ENCODE data around the gene ATG2A.
"Not testable (repeated sequence)": the region's sequence is repeated elsewhere in the genome, so short reads cannot be mapped to it uniquely, and the experiment has no call there.

ATG2A gene

GRCh38 chr11:64850979-64851567, 65.9 kb downstream of the ATG2A start:
- H3K27me3 ChIP-seq (ENCODE audit: control insufficient read depth in 2 of 2, insufficient read depth in 2 of 2, low read length in 2 of 2): no peaks in the 10 kb centered on the region
- peaks cover 67 to 78% of the 10 kb centered on the region in 2 donors for H3K4me1 ChIP-seq (ENCODE audit: control insufficient read depth in 2 of 2, insufficient read depth in 2 of 2, low read length in 2 of 2)
- peak overlapping the region; percentile 67 to 77 for H3K27ac ChIP-seq (ENCODE audit: low read depth in 2 of 2, low read length in 2 of 2)
- H3K4me3 ChIP-seq (ENCODE audit: low read length in 2 of 2): no peak overlapping the region
- H3K9ac ChIP-seq (ENCODE audit: low read depth in 1 of 2, low read length in 2 of 2): peak overlapping the region; percentile 3 to 47
- peaks cover 19 to 20% of the 10 kb centered on the region in 2 donors for H3K36me3 ChIP-seq (ENCODE audit: control insufficient read depth in 2 of 2, insufficient read depth in 2 of 2, low read length in 2 of 2)
- no peaks in the 10 kb centered on the region for H3K9me3 ChIP-seq (ENCODE audit: control insufficient read depth in 2 of 2, low read length in 2 of 2)

GRCh38 chr11:64849598-64850356, 67.2 kb downstream of the ATG2A start:
- peak overlapping the region in 1 of 2 donors; percentile 80 for H3K27ac ChIP-seq (ENCODE audit: low read depth in 2 of 2, low read length in 2 of 2)
- H3K27me3 ChIP-seq (ENCODE audit: control insufficient read depth in 2 of 2, insufficient read depth in 2 of 2, low read length in 2 of 2): no peaks in the 10 kb centered on the region
- H3K9ac ChIP-seq (ENCODE audit: low read depth in 1 of 2, low read length in 2 of 2): no peak overlapping the region
- peaks cover 59 to 71% of the 10 kb centered on the region in 2 donors for H3K4me1 ChIP-seq (ENCODE audit: control insufficient read depth in 2 of 2, insufficient read depth in 2 of 2, low read length in 2 of 2)
- no peaks in the 10 kb centered on the region for H3K9me3 ChIP-seq (ENCODE audit: control insufficient read depth in 2 of 2, low read length in 2 of 2)
- peaks cover 15 to 19% of the 10 kb centered on the region in 2 donors for H3K36me3 ChIP-seq (ENCODE audit: control insufficient read depth in 2 of 2, insufficient read depth in 2 of 2, low read length in 2 of 2)
- H3K4me3 ChIP-seq (ENCODE audit: low read length in 2 of 2): no peak overlapping the region

GRCh38 chr11:64848826-64849597, 68.0 kb downstream of the ATG2A start:
- Histone ChIP-seq H3K36me3 (ENCODE audit: control insufficient read depth in 2 of 2, insufficient read depth in 2 of 2, low read length in 2 of 2) (peaks cover 7 to 12% of the 10 kb centered on the region in 2 donors), H3K4me3 (ENCODE audit: low read length in 2 of 2) (no peak overlapping the region), H3K4me1 (ENCODE audit: control insufficient read depth in 2 of 2, insufficient read depth in 2 of 2, low read length in 2 of 2) (peaks cover 52 to 64% of the 10 kb centered on the region in 2 donors), H3K9me3 (ENCODE audit: control insufficient read depth in 2 of 2, low read length in 2 of 2) (no peaks in the 10 kb centered on the region), H3K27ac (ENCODE audit: low read depth in 2 of 2, low read length in 2 of 2) (peak overlapping the region; percentile 80 to 87), H3K27me3 (ENCODE audit: control insufficient read depth in 2 of 2, insufficient read depth in 2 of 2, low read length in 2 of 2) (no peaks in the 10 kb centered on the region), H3K9ac (ENCODE audit: low read depth in 1 of 2, low read length in 2 of 2) (peak overlapping the region; percentile 32 to 41)

GRCh38 chr11:64848214-64848825, 68.7 kb downstream of the ATG2A start:
- Histone ChIP-seq H3K27me3 (ENCODE audit: control insufficient read depth in 2 of 2, insufficient read depth in 2 of 2, low read length in 2 of 2) (no peaks in the 10 kb centered on the region), H3K4me1 (ENCODE audit: control insufficient read depth in 2 of 2, insufficient read depth in 2 of 2, low read length in 2 of 2) (peaks cover 47 to 58% of the 10 kb centered on the region in 2 donors), H3K9ac (ENCODE audit: low read depth in 1 of 2, low read length in 2 of 2) (peak overlapping the region; percentile 4 to 41), H3K27ac (ENCODE audit: low read depth in 2 of 2, low read length in 2 of 2) (peak overlapping the region; percentile 80 to 87), H3K9me3 (ENCODE audit: control insufficient read depth in 2 of 2, low read length in 2 of 2) (no peaks in the 10 kb centered on the region), H3K36me3 (ENCODE audit: control insufficient read depth in 2 of 2, insufficient read depth in 2 of 2, low read length in 2 of 2) (peaks cover under 1 to 7% of the 10 kb centered on the region in 2 donors), H3K4me3 (ENCODE audit: low read length in 2 of 2) (peak overlapping the region in 1 of 2 donors; percentile 2)

DNA sequence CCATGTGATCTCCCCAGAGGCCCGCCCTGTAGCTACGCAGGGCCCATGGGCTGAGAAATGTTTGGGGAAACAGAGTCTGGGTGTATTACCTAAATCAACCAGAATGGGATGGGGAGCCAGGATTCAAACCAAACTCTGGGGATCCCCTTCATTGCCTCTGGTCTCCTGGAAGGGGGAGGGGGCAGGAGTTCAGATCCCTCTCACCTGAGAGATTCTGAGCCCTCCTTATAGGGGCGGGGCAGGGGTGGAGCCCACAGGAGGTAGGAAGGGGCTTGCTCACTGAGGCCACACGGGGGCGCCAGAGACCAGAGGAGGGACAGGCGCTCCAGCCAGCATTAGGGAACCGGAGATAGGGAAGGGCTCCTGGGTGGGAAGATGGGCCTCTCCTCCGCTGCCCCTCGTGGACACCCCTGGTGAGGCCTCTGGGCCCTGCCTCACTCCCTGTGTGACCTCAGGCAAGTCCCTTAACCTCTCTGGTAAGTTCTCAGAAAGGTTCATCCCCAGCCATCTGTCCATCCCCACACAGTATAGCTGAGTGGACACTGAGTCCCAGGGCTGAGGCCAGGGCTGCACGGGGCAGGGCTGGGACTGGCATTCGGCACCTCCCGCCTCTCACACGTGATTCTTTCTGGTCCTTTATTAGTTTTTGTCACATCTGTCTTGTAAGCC, 69.9 kb downstream of the ATG2A start:
- peak overlapping the region; percentile 33 to 49 for H3K4me3 ChIP-seq (ENCODE audit: low read length in 2 of 2)
- H3K4me1 ChIP-seq (ENCODE audit: control insufficient read depth in 2 of 2, insufficient read depth in 2 of 2, low read length in 2 of 2): peaks cover 43 to 59% of the 10 kb centered on the region in 2 donors
- H3K9ac ChIP-seq (ENCODE audit: low read depth in 1 of 2, low read length in 2 of 2): peak overlapping the region; percentile 61 to 65
- no peaks in the 10 kb centered on the region for H3K36me3 ChIP-seq (ENCODE audit: control insufficient read depth in 2 of 2, insufficient read depth in 2 of 2, low read length in 2 of 2)
- no peaks in the 10 kb centered on the region for H3K9me3 ChIP-seq (ENCODE audit: control insufficient read depth in 2 of 2, low read length in 2 of 2)
- no peaks in the 10 kb centered on the region for H3K27me3 ChIP-seq (ENCODE audit: control insufficient read depth in 2 of 2, insufficient read depth in 2 of 2, low read length in 2 of 2)
- peak overlapping the region; percentile 43 to 53 for H3K27ac ChIP-seq (ENCODE audit: low read depth in 2 of 2, low read length in 2 of 2)

DNA sequence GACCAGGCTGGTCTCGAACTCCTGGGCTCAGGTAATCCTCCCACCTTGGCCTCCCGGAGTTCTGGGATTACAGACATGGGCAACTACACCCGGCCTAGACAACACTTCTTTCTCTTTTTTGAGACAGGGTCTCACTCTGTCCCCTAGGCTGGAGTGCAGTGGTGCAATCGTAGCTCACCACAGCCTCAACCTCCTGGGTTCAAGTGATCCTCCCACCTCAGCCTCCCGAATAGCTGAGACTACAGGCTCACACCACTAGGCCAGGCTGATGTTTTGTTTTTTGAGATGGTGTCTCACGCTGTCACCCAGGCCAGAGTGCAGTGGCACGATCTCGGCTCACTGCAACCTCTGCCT, 71.3 kb downstream of the ATG2A start:
- H3K9me3 ChIP-seq (ENCODE audit: control insufficient read depth in 2 of 2, low read length in 2 of 2); H3K27me3 ChIP-seq (ENCODE audit: control insufficient read depth in 2 of 2, insufficient read depth in 2 of 2, low read length in 2 of 2); H3K9ac ChIP-seq (ENCODE audit: low read depth in 1 of 2, low read length in 2 of 2); H3K4me3 ChIP-seq (ENCODE audit: low read length in 2 of 2); H3K36me3 ChIP-seq (ENCODE audit: control insufficient read depth in 2 of 2, insufficient read depth in 2 of 2, low read length in 2 of 2): not testable (repeated sequence)
- Histone ChIP-seq H3K4me1 (ENCODE audit: control insufficient read depth in 2 of 2, insufficient read depth in 2 of 2, low read length in 2 of 2) (peaks cover 40 to 50% of the 10 kb centered on the region in 2 donors), H3K27ac (ENCODE audit: low read depth in 2 of 2, low read length in 2 of 2) (peak overlapping the region in 1 of 2 donors; percentile 22)

GRCh38 chr11:64845129-64845775, 71.8 kb downstream of the ATG2A start:
- peaks cover 40 to 50% of the 10 kb centered on the region in 2 donors for H3K4me1 ChIP-seq (ENCODE audit: control insufficient read depth in 2 of 2, insufficient read depth in 2 of 2, low read length in 2 of 2)
- peaks cover 0 to 3% of the 10 kb centered on the region in 2 donors for H3K36me3 ChIP-seq (ENCODE audit: control insufficient read depth in 2 of 2, insufficient read depth in 2 of 2, low read length in 2 of 2)
- no peaks in the 10 kb centered on the region for H3K27me3 ChIP-seq (ENCODE audit: control insufficient read depth in 2 of 2, insufficient read depth in 2 of 2, low read length in 2 of 2)
- no peaks in the 10 kb centered on the region for H3K9me3 ChIP-seq (ENCODE audit: control insufficient read depth in 2 of 2, low read length in 2 of 2)
- peak overlapping the region; percentile 86 to 89 for H3K27ac ChIP-seq (ENCODE audit: low read depth in 2 of 2, low read length in 2 of 2)
- H3K9ac ChIP-seq (ENCODE audit: low read depth in 1 of 2, low read length in 2 of 2): peak overlapping the region; percentile 52 to 84
- H3K4me3 ChIP-seq (ENCODE audit: low read length in 2 of 2): peak overlapping the region; percentile 61 to 66

Measured in mucosa of rectum (tissue), 2 donors.